Prostate gland (tissue), 2 donors: Measurements from ENCODE around the gene TBC1D9B.

Experiments
- CTCF ChIP-seq, 4 experiments: fragments of 200-600 bp in 2 of 4; fragments of 450-650 bp in 2 of 4; sonication (generic) in 2 of 4; IDR thresholded peaks; 1 replicate in 3 of 4; 2 replicates in 1 of 4; pipeline ENCODE4 v1.5.1; 2016 to 2019; ENCODE audit warnings: antibody characterized with exemption in 4 of 4, mild to moderate bottlenecking in 2 of 4, moderate library complexity in 2 of 4
- POLR2A ChIP-seq: fragments of 450-650 bp; IDR thresholded peaks from one replicate; pipeline ENCODE4 v1.6.1; 2016; ENCODE audit warnings: antibody characterized with exemption, mild to moderate bottlenecking
- POLR2AphosphoS5 ChIP-seq: sonication (generic); formaldehyde crosslinking; IDR thresholded peaks from one replicate; pipeline ENCODE4 v1.6.1; 2017; ENCODE audit warnings: antibody characterized with exemption

GRCh38 chr5:179868541-179868940 lies 39.2 kb downstream of the TBC1D9B start:
- TF ChIP-seq CTCF (IDR thresholded peaks at IDR 0.05) (no peak), POLR2AphosphoS5 (no peak), POLR2A (no peak)
